Tibial nerve (tissue), 4 donors: ENCODE measurements around the gene AKT2. TPM values are rescaled to one million over a fixed set of nuclear protein-coding genes. Genes with fewer than 3 reads are reported as not detected.

Source experiments
- DNase-seq, 2 donors: peaks; one replicate each; pipeline ENCODE4 v3.0.0-alpha.2; 2019; ENCODE audit warnings: low spot score in 2 of 2
- H3K27ac ChIP-seq, 4 donors: fragments of 200-600 bp; sonication (generic) in 3 of 4; one replicate each; pipeline ENCODE4 v1.5.1; 2017 to 2019; ENCODE audit warnings: mild to moderate bottlenecking in 1 of 4
- H3K27me3 ChIP-seq, 2 donors: fragments of 200-600 bp; sonication (generic) in 1 of 2; one replicate each; pipeline versions ENCODE4 v1.5.1 to v1.6.0; 2017 to 2019
- H3K36me3 ChIP-seq, 3 donors: fragments of 200-600 bp; sonication (generic); one replicate each; pipeline ENCODE4 v1.5.1; 2018 to 2019
- H3K4me1 ChIP-seq, 4 donors: fragments of 200-600 bp; sonication (generic) in 3 of 4; one replicate each; pipeline ENCODE4 v1.5.1; 2017 to 2019
- H3K4me3 ChIP-seq, 4 donors: fragments of 200-600 bp; sonication (generic) in 3 of 4; one replicate each; pipeline ENCODE4 v1.5.1; 2017 to 2019; ENCODE audit warnings: mild to moderate bottlenecking in 1 of 4, moderate library complexity in 1 of 4
- H3K9me3 ChIP-seq, 4 donors: fragments of 200-600 bp; sonication (generic) in 3 of 4; one replicate each; pipeline ENCODE4 v1.5.1; 2017 to 2019
- CTCF ChIP-seq, 5 experiments: fragments of 200-600 bp in 3 of 5; fragments of 450-650 bp in 2 of 5; sonication (generic) in 3 of 5; IDR thresholded peaks; one replicate each; pipeline ENCODE4 v1.5.1; 2016 to 2019; ENCODE audit warnings: antibody characterized with exemption in 5 of 5, mild to moderate bottlenecking in 3 of 5, moderate library complexity in 2 of 5
- EP300 ChIP-seq, 2 donors: sonication (generic); formaldehyde crosslinking; IDR thresholded peaks; one replicate each; pipeline ENCODE4 v1.6.1; 2017; ENCODE audit warnings: antibody characterized with exemption in 2 of 2, mild to moderate bottlenecking in 1 of 2
- POLR2A ChIP-seq, 2 donors: fragments of 450-650 bp; IDR thresholded peaks; one replicate each; pipeline ENCODE4 v1.6.1; 2017; ENCODE audit warnings: antibody characterized with exemption in 2 of 2, mild to moderate bottlenecking in 2 of 2, moderate library complexity in 2 of 2
- WGBS, 2 donors: methylation state at CpG; one replicate each; pipeline ENCODE4 v1.1.5; 2018; 5-methylcytosine and 5-hydroxymethylcytosine counted together
- total RNA-seq, 4 donors: library from RNA; depleted of rRNA; stranded (reverse); fragments of >200 nt; gene quantifications; one replicate each; pipeline ENCODE4 v1.1.0, GENCODE V29; 2016

Gene AKT2
- total RNA-seq, 4 donors from 2014 or later = 93.3 to 161 (median 121) TPM

DNA sequence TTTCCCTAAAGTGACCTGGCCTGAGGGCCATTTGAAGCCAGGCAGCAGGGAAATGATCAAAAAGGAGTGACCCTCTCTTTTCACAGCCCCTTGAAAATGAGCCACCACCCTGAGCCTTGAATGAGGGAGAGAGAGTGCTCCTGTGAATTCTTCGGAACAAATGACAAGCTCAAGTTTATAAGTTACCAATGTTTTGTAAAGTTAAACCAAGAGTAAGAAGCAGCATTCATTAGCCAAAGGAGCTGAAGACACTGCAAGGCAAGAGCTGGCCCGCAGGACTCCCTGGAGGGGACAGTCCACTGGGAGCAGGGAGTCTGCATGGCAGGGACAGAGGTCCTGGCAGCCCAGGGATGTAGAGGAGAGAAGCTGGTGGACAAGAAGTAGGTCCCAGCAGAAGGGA is 42.0 kb downstream of the AKT2 start:
- Histone ChIP-seq H3K27me3 (no peaks in the 10 kb centered on the region), H3K4me3 (no peak overlapping the region), H3K9me3 (no peaks in the 10 kb centered on the region), H3K36me3 (peaks cover 0 to 37% (median 12%) of the 10 kb centered on the region in 3 donors), H3K4me1 (peaks cover 4 to 86% (median 27%) of the 10 kb centered on the region in 4 donors), H3K27ac (peak overlapping the region in 1 of 4 donors; percentile 85)
- no peak for TF ChIP-seq CTCF (IDR thresholded peaks at IDR 0.05)
- TF ChIP-seq EP300 (IDR thresholded peaks at IDR 0.05) = no peak
- TF ChIP-seq POLR2A (IDR thresholded peaks at IDR 0.05) = no peak
- no peak for DNase-seq
- 95 to 98% methylated on average over 2 of the region's 2 CpGs for WGBS, 2 donors

DNA sequence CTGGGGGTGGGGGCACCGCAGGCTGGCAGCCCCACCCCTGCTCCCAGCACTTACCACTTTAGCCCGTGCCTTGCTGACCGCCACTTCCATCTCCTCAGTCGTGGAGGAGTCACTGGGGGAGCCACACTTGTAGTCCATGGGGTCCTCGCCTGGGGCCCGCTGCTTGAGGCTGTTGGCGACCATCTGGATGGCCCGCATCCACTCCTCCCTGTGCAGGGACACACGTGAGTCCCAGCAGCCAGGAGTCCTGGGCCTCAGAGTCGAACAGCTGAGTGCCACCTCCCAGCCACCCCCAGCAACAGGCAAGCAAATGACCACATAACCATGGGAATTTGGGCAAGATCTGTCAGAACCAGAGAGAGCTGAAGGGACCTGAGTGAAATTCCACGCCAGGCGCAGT is 42.7 kb downstream of the AKT2 start:
- WGBS, 2 donors = 62 to 90% methylated on average over 7 to 12 of the region's 12 CpGs
- DNase-seq = no peak
- H3K4me1 ChIP-seq = peaks cover 4 to 81% (median 27%) of the 10 kb centered on the region in 4 donors
- no peak overlapping the region for H3K4me3 ChIP-seq
- H3K9me3 ChIP-seq = no peaks in the 10 kb centered on the region
- H3K27me3 ChIP-seq = no peaks in the 10 kb centered on the region
- peaks cover 0 to 44% (median 16%) of the 10 kb centered on the region in 3 donors for H3K36me3 ChIP-seq
- H3K27ac ChIP-seq = peak overlapping the region; percentile 51 to 86 (median 79)
- TF ChIP-seq EP300 (IDR thresholded peaks at IDR 0.05) (no peak), CTCF (IDR thresholded peaks at IDR 0.05) (no peak), POLR2A (IDR thresholded peaks at IDR 0.05) (no peak)

- Histone ChIP-seq H3K36me3 (peaks cover 0 to 50% (median 22%) of the 10 kb centered on the region in 3 donors), H3K27me3 (no peaks in the 10 kb centered on the region), H3K4me1 (peaks cover 4 to 75% (median 27%) of the 10 kb centered on the region in 4 donors), H3K9me3 (no peaks in the 10 kb centered on the region), H3K4me3 (no peak overlapping the region), H3K27ac (peak overlapping the region; percentile 51 to 86 (median 79))
- TF ChIP-seq CTCF (IDR thresholded peaks at IDR 0.05) (no peak), POLR2A (IDR thresholded peaks at IDR 0.05) (no peak), EP300 (IDR thresholded peaks at IDR 0.05) (peak; percentile 79 to 91)
- 44 to 45% methylated on average over 21 of the region's 21 CpGs for whole genome bisulfite sequencing, 2 donors
- peak; percentile 38 for DNase-seq
These were observed 43.2 kb downstream of the AKT2 start for GRCh38 chr19:40241809-40242384.

DNA sequence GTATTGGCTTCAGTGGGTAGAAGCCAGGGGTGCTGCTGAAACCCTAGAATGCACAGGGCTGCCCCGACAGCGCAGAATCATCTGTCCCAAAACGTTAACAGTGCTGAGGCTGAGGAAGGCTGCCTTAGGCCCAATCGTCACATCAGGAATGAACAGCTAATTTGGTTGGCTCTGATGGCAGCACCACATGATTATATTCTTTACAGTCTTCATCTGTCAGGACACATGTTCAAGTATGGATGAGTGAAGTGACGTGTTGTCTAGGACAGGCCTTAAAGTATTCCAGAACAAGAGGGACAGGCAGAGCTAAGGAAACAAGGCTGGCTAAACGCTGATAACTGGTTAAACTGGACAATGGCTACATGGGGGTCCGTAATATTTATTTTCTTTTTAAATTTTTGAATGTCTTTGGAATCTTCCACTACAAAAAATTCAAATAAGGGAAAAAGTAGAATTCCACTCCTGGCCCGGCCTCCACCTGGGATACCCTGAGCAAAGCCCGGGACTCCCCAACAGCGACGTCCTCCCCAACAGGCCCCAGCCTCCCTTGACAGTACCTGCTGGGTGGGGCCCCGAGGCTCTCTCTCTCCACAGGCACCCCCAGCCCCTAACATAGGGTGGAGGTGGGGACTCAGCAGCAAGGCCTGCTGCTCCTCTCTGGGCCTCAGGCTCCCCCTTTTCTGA is 43.9 kb downstream of the AKT2 start:
- 75 to 79% methylated on average over 12 of the region's 12 CpGs for WGBS, 2 donors

More for the DNA sequence above, 43.9 kb downstream of the AKT2 start:
- TF ChIP-seq POLR2A (IDR thresholded peaks at IDR 0.05) (no peak), EP300 (IDR thresholded peaks at IDR 0.05) (no peak), CTCF (IDR thresholded peaks at IDR 0.05) (no peak)
- H3K4me1 ChIP-seq = peaks cover 4 to 68% (median 27%) of the 10 kb centered on the region in 4 donors
- peaks cover 0 to 56% (median 28%) of the 10 kb centered on the region in 3 donors for H3K36me3 ChIP-seq
- H3K4me3 ChIP-seq = no peak overlapping the region
- no peaks in the 10 kb centered on the region for H3K27me3 ChIP-seq
- H3K27ac ChIP-seq = peak overlapping the region in 3 of 4 donors; percentile 51 to 86 (median 85)
- no peaks in the 10 kb centered on the region for H3K9me3 ChIP-seq
- no peak for DNase-seq
